Measurements from ENCODE around the gene ITIH6.
"Not testable (repeated sequence)": the region's sequence is repeated elsewhere in the genome, so short reads cannot be mapped to it uniquely, and the experiment has no call there.

Gene ITIH6

GRCh38 chrX:54799046-54799445 is 991 bp upstream of the ITIH6 start:
- no peak for DNase-seq (ENCODE audit: low spot score)

GRCh38 chrX:54794795-54795194 is 3.3 kb downstream of the ITIH6 start:
- DNase-seq (ENCODE audit: low spot score): no peak

- no peak for DNase-seq (ENCODE audit: low spot score)
Observed at GRCh38 chrX:54794028-54794427, 4.0 kb downstream of the ITIH6 start.

GRCh38 chrX:54789405-54789804 is 8.7 kb downstream of the ITIH6 start:
- not testable (repeated sequence) for DNase-seq (ENCODE audit: low spot score)

- no peak for DNase-seq (ENCODE audit: low spot score)
Observed at GRCh38 chrX:54788446-54788845, 9.6 kb downstream of the ITIH6 start.

- no peak for DNase-seq (ENCODE audit: low spot score)
Observed at GRCh38 chrX:54786967-54787366, 11.1 kb downstream of the ITIH6 start.

- no peak for DNase-seq (ENCODE audit: low spot score)
Observed at GRCh38 chrX:54785901-54786300, 12.2 kb downstream of the ITIH6 start.

- DNase-seq (ENCODE audit: low spot score): no peak
Observed at GRCh38 chrX:54776987-54777672, 20.9 kb downstream of the ITIH6 start.

GRCh38 chrX:54776061-54776460 is 22.0 kb downstream of the ITIH6 start:
- DNase-seq (ENCODE audit: low spot score): no peak

- not testable (repeated sequence) for DNase-seq (ENCODE audit: low spot score)
Observed at GRCh38 chrX:54774391-54775094, 23.5 kb downstream of the ITIH6 start.

- DNase-seq (ENCODE audit: low spot score): no peak
Observed at GRCh38 chrX:54758114-54759055, 39.7 kb downstream of the ITIH6 start.

GRCh38 chrX:54754854-54755253 is 43.2 kb downstream of the ITIH6 start:
- no peak for DNase-seq (ENCODE audit: low spot score)

GRCh38 chrX:54748626-54749025 is 49.4 kb downstream of the ITIH6 start:
- DNase-seq (ENCODE audit: low spot score): no peak

GRCh38 chrX:54747733-54748393 is 50.2 kb downstream of the ITIH6 start:
- no peak for DNase-seq (ENCODE audit: low spot score)

- no peak for DNase-seq (ENCODE audit: low spot score)
Observed at GRCh38 chrX:54746928-54747327, 51.1 kb downstream of the ITIH6 start.

GRCh38 chrX:54745676-54746075 is 52.4 kb downstream of the ITIH6 start:
- DNase-seq (ENCODE audit: low spot score): no peak

GRCh38 chrX:54738567-54738966 is 59.5 kb downstream of the ITIH6 start:
- not testable (repeated sequence) for DNase-seq (ENCODE audit: low spot score)

GRCh38 chrX:54736298-54736942 is 61.6 kb downstream of the ITIH6 start:
- DNase-seq (ENCODE audit: low spot score): not testable (repeated sequence)

- DNase-seq (ENCODE audit: low spot score): no peak
Observed at GRCh38 chrX:54721424-54721823, 76.6 kb downstream of the ITIH6 start.

GRCh38 chrX:54715621-54716020 is 82.4 kb downstream of the ITIH6 start:
- DNase-seq (ENCODE audit: low spot score): no peak

GRCh38 chrX:54714424-54714823 is 83.6 kb downstream of the ITIH6 start:
- DNase-seq (ENCODE audit: low spot score): no peak

GRCh38 chrX:54711735-54712134 is 86.3 kb downstream of the ITIH6 start:
- DNase-seq (ENCODE audit: low spot score): no peak
